GM19455 (cell line): ENCODE measurements around the gene GALNT10.

Experiments used
- ATAC-seq: cut with Tn5 transposase; IDR thresholded peaks from one replicate; pipeline ENCODE4 v1.9.1; 2021; ENCODE audit not compliant: unreplicated experiment

The GALNT10 gene

DNA sequence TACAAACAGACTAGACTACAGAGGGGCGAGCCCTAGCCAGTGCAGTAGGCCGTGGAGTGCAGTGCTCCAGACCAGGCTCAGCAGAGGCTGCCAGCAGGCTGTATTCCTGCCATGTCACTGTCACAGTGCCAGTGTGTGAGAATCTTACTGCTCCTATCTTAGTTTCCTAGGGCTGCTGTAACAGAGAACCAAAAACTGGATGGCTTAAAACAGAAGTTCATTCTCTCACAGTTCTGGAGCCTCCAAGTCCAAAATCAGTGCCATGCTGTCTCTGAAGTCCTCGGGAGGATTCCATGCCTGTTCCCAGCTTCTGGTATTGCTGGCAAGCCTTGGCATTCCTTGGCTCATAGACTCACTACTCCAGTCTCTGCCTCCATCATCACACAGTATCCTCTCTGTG, 180.3 kb downstream of the GALNT10 start:
- no peak for ATAC-seq

DNA sequence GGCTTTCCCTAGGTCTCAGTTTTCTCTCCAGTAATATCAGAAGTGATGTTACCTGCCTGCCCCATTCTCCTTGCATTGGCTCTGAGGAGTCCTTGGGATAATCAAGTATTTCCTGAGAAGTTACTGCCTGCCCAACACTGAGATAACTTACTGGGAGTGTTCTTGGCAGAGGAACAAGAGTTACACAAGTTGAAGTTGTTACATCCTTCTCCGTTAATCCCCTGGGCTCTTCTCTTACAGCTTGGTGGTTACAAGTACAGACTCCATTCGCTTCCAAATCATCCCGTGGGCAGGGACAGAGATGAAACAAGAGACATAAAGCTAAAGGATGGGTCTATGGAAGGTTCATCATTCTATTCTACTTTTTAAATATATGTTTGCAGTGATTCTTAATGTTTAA, 181.2 kb downstream of the GALNT10 start:
- no peak for ATAC-seq

DNA sequence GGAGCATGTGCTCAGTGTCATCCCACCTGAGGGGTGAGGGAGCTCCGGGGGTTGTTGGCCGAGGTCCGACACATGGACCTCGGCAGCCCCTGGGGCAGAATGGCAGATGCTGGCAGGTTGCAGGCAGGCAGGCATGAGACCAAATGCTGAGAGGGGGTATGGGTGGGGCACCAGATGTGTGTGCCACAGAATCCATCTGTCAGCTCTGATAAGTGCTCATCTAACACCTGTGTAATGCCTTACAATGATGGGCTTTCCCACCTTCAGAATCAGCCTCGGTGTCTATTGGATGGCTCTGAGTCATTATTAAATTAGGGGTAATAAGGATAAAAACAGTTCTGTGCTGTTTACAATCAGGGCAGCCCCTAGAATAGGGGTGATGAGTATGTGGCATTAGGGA, 182.1 kb downstream of the GALNT10 start:
- no peak for ATAC-seq

GRCh38 chr5:154373326-154373725, 182.8 kb downstream of the GALNT10 start:
- ATAC-seq: no peak

DNA sequence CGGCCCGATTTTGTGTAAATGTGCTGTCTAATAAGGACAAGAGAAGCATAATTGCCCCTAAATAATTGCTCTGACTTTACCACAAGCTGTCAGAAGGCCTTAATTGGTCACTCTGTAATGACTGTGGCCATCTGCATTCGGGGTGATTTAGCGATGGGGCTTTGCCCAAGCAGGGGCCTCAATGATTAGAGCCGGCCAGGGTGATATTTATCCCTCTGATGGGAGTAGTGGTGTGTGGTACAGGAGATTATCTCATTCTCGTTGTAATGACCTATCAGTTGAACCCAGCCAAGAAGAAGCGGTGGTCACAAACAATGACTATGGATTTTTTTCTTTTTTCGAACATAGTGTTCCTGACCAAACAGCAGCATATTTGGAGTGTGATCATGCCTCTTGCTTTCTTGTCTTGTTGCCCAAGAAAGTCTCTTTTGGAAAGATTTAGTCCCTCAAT, 183.2 kb downstream of the GALNT10 start:
- no peak for ATAC-seq

DNA sequence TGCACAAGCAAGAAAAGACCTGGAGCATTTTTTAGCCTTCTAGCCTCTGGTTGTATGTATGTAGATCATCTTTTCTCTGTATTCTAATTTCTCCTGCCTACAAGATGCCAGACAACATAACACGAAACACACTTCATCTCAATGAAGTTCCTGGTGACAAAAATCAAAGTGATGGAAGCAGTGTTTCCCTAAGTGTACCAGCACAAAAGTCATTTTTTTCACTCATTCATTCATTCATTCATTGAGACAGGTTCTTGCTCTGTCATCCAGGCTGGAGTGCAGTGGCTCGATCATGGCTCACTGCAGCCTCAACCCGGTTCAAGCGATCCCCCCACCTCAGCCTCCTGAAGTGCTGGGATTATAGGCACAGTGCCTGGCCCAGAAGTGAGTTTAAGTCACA, 183.7 kb downstream of the GALNT10 start:
- ATAC-seq: no peak

GRCh38 chr5:154375329-154376008, 184.9 kb downstream of the GALNT10 start:
- ATAC-seq: no peak

- no peak for ATAC-seq
Observed at GRCh38 chr5:154376481-154376880, 185.9 kb downstream of the GALNT10 start.

DNA sequence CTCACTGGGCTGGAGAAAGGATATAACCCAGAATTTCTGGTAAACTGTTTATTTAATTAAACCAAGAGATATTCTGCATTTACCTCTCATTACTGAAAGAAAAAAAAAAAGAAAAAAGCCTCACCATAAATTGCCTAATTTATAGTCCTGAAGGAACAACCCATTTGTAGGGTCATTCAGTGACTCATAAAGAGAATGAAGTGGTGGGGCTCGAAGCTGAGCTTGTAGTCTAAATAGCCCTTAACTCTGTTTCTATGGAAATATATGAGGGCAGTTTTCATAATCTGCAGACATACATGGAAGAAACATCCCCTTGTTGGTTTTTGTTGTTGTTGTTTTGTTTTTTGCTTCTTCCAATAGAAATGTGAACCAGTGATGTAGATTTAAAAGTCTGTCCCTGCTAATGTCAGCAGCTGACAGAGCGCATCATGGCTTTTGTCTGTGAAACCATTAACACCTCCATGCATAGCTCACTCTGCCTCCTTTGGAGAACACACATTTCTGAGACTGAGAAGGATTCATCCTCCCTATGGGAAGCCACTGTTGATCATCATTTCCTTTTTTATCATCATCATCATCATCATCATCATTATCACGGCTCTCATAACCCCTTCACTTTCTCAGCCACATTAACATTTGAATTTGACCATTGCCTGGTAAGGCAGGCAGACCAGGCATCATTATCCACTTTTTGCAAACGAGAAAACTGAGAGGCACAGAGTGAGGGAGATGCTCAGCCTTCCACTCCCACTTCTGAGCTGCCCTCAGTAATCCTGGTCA, 187.4 kb downstream of the GALNT10 start:
- ATAC-seq: no peak

- ATAC-seq: no peak
Observed at GRCh38 chr5:154380263-154380662, 189.7 kb downstream of the GALNT10 start.

DNA sequence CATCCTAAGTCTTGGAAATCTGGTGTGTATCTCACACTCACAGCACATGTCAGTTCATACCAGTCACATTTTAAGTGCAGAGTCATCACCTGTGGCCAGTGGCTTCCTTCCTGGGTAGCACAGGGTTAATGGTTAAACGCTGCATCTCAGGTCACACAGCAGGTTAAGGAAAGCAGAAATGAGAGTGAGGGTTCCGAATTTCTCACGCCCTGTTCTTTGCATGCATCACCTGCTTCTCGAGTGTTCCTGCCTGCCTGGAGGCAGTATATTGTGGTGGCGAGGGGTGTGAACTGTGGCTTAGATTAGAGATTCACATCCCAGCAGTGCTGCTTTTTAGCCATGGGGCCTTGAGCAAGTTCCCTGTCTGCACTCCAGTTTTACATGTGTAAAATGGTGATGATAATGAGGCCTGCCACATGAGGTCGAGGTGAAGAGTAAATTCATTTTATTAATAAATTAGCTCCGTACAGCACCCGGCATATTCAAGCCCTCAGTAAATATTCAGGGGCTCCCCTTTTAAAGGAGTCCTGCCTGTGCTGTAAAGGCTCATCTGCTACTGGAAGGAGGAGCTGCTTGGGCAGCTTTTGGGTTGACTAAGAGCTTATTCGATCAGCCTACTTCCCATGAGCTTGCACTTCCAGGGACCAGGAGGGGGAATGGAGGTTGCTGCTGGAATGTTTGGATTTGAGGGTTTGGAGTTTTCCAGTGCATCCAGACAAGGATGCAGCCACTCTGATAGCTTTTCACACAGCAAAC, 194.1 kb downstream of the GALNT10 start:
- ATAC-seq: peak; percentile 97

- no peak for ATAC-seq
Observed at GRCh38 chr5:154385236-154385512, 194.6 kb downstream of the GALNT10 start.

- ATAC-seq: no peak
Observed at GRCh38 chr5:154386952-154387629, 196.6 kb downstream of the GALNT10 start.

DNA sequence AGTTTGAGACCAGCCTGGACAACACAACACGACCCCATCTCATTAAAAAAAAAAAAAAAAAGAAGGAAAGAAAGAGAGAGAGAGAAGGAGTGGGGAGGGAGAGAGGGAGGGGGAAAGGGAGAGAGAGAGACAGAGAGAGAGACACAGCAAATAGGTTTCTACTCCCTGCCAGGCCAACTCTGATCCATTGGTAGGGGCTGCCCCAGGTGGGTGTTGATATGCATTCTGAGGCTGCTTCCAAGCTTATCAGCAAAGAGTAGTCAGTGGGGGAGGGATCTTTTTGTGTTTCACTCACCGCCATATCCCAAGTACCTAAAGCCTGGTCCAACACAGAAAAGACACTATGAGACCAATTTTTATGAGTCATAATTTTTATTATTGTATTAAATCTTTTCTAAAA, 198.3 kb downstream of the GALNT10 start:
- ATAC-seq: no peak

GRCh38 chr5:154390096-154390495, 199.6 kb downstream of the GALNT10 start:
- no peak for ATAC-seq

- ATAC-seq: no peak
Observed at GRCh38 chr5:154390746-154391359, 200.3 kb downstream of the GALNT10 start.

GRCh38 chr5:154391788-154392187, 201.3 kb downstream of the GALNT10 start:
- ATAC-seq: no peak

DNA sequence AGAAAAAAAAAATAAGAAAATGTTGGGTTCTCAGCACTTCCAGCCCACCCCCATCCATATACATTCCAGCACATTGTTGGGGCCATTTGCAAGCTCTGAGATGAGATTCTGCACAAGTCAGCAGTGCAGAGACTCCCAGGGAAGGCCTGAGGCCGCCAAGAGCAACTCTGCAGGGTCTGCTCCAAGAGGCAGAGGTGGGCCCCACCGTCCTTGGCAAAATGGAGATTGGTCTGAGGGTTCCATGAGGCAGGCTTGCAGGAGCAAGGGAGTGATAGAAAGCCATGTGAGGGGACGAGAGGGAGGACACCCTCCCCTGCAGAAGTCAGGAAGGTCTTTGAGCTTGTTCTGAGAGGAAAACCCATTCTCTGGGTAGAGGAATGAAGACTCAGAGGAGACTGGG, 203.3 kb downstream of the GALNT10 start:
- ATAC-seq: no peak

GRCh38 chr5:154394307-154394706, 203.8 kb downstream of the GALNT10 start:
- ATAC-seq: no peak

- ATAC-seq: peak; percentile 96
Observed at GRCh38 chr5:154395407-154396106, 205.0 kb downstream of the GALNT10 start.
